ENCODE measurements around the gene AIP.

AIP gene

DNA sequence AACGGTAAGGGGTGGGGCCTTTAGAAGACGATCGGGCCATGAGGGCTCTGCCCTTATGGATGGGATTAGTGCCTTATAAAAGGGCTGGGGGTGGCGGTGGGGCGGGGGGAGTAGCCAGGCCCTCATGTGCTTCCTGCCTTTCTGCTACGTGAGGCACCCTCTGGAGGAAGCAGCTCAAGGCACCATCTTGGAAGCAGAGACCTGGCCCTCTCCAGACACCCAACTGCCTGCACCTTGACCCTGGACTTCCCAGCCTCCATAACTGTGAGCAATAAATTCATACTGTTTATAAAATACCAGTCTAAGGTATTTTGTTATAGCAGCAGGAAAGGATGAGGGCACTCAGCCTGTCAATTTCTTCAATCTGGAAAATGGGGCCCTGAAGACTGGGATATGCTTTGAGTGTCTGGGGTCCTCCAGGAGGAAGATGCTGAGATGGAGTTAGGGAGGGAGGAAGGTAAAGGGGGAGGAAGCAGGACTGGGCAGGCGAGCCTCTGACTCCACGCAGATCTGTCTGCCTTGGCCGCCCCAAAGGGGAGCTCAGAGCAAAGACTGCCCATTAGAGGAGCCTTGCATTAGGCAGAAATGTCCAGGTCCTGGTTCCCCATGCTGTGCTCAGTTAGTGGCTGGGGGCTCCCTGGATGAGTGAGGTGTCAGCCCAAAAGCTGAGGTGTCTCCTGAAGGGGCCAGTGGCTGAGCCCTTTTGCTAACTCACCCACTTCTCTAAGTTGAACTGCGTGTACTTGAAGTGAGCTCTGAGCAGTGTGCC is 35.1 kb downstream of the AIP start:
- H3K9me3 Mint-ChIP-seq = no peaks in the 10 kb centered on the region
- H3K4me3 Mint-ChIP-seq = no peak overlapping the region
- peaks cover 5% of the 10 kb centered on the region for H3K36me3 Mint-ChIP-seq
- no peak for ATAC-seq
- peaks cover 52% of the 10 kb centered on the region for H3K27me3 Mint-ChIP-seq
- H3K27ac Mint-ChIP-seq = no peak overlapping the region
- H3K4me1 Mint-ChIP-seq = no peaks in the 10 kb centered on the region

- Mint-ChIP-seq H3K36me3 (peaks cover 5% of the 10 kb centered on the region), H3K4me1 (no peaks in the 10 kb centered on the region), H3K27ac (no peak overlapping the region), H3K9me3 (no peaks in the 10 kb centered on the region), H3K4me3 (no peak overlapping the region), H3K27me3 (peaks cover 56% of the 10 kb centered on the region)
- ATAC-seq = no peak
These were observed 36.9 kb downstream of the AIP start for GRCh38 chr11:67519726-67520125.

DNA sequence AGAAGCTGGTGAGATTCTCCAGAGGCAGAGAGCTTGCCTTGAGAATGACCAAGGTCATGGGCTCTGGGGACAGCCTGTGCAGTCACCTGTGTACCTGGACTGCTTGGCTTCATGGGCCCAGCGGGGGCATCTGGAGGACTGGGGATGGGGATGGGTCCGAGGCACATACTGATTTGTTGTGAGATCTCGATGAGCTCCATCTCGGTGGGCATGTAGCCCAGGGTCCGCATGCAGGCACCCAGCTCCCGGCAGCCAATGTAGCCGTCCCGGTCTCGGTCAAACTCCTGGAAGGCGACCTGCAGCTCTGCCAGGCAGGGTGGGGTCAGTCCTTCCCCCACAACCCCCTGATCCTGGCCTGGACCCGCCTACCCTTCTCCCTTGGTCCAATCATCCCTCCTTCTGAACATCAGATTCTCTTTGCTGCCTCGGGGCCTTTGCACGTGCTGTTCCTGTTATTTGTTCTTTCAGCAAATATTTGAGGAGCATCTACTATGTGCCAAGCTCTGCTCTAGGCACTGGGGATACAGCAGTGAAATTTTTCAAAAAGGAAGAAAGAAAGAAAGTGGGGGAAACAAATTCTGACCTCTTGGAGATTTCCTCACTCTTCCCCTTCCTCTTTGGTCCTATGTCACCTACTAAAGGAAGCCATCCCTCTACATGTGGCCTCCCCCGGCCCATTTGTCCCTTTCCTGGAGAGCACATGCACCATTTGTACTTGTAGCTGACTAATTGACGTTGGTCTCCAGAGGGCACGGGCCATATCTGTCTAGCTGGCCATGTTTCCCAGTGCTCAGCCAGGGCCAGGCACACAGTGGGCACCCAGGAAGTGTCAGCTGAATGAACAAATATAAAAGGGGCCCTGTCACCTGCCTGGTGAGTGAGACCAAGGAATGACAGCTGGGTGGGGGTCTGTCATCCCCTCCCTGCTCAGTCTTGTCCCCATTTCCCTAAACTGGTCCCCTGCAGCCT is 38.3 kb downstream of the AIP start:
- no peak for ATAC-seq
- Mint-ChIP-seq H3K9me3 (no peaks in the 10 kb centered on the region), H3K4me3 (no peak overlapping the region), H3K27me3 (peaks cover 56% of the 10 kb centered on the region), H3K27ac (no peak overlapping the region), H3K4me1 (no peaks in the 10 kb centered on the region), H3K36me3 (peaks cover 5% of the 10 kb centered on the region)

GRCh38 chr11:67521924-67522323 is 39.1 kb downstream of the AIP start:
- Mint-ChIP-seq H3K36me3 (peaks cover 5% of the 10 kb centered on the region), H3K4me1 (no peaks in the 10 kb centered on the region), H3K9me3 (no peaks in the 10 kb centered on the region), H3K4me3 (no peak overlapping the region), H3K27ac (no peak overlapping the region), H3K27me3 (peaks cover 56% of the 10 kb centered on the region)
- no peak for ATAC-seq

- Mint-ChIP-seq H3K27ac (no peak overlapping the region), H3K9me3 (peaks cover 3% of the 10 kb centered on the region), H3K27me3 (peaks cover 56% of the 10 kb centered on the region), H3K4me3 (no peak overlapping the region), H3K36me3 (peaks cover 5% of the 10 kb centered on the region), H3K4me1 (no peaks in the 10 kb centered on the region)
- no peak for ATAC-seq
These were observed 39.5 kb downstream of the AIP start for GRCh38 chr11:67522338-67522737.

DNA sequence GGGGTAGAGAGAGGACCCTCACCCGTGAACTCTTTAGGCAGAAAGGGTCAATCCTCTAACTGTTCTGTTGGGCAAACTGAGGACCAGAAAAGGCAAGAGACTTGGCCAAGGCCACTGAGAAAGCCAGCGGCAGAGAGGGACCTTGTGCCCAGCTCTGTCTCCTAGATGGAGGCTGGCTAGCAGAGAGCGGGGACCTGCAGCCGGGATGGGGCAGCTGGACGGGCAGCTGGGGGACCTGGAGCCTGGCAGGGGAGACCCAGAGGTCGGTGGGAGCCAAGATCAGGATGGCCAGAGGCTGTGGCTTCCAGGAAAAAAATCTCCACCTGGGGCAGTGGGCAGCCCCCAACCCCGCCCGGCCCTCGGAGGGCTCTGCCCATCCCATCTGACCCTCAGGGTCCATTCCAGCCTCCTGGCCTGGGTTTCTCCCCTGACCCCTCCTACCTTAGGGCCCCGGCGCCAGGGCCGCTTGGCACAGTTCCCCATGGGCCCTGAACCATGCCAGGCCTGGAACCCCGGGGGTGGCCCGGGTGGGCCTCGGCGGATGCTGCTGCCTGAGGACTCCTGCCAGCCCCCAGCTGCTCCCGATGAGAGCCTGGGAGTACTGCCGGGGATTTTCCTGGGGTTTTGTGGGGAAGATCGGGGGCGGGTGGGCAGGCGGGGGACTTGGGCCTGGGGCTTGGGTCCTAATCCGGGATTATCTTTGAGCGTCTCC is 40.2 kb downstream of the AIP start, which contains the start of gene CABP2:
TSS of gene CABP2 (minus strand) at position 603 of the 712 bp plus-strand sequence. CDS start at position 483, 120 bp downstream.
- Mint-ChIP-seq H3K27me3 (peaks cover 62% of the 10 kb centered on the region), H3K4me1 (no peaks in the 10 kb centered on the region), H3K36me3 (peaks cover 5% of the 10 kb centered on the region), H3K27ac (no peak within 1 kb of the TSS), H3K9me3 (peaks cover 6% of the 10 kb centered on the region), H3K4me3 (no peak within 1 kb of the TSS)
- no peak for ATAC-seq

- no peak for ATAC-seq
- H3K27ac Mint-ChIP-seq = no peak overlapping the region
- peaks cover 6% of the 10 kb centered on the region for H3K9me3 Mint-ChIP-seq
- H3K4me3 Mint-ChIP-seq = no peak overlapping the region
- H3K27me3 Mint-ChIP-seq = peaks cover 63% of the 10 kb centered on the region
- no peaks in the 10 kb centered on the region for H3K4me1 Mint-ChIP-seq
- H3K36me3 Mint-ChIP-seq = peaks cover 5% of the 10 kb centered on the region
These were observed 41.0 kb downstream of the AIP start for GRCh38 chr11:67523556-67524479.

- H3K27ac Mint-ChIP-seq = no peak overlapping the region
- peaks cover 5% of the 10 kb centered on the region for H3K36me3 Mint-ChIP-seq
These were observed 41.6 kb downstream of the AIP start for GRCh38 chr11:67524480-67524808.

DNA sequence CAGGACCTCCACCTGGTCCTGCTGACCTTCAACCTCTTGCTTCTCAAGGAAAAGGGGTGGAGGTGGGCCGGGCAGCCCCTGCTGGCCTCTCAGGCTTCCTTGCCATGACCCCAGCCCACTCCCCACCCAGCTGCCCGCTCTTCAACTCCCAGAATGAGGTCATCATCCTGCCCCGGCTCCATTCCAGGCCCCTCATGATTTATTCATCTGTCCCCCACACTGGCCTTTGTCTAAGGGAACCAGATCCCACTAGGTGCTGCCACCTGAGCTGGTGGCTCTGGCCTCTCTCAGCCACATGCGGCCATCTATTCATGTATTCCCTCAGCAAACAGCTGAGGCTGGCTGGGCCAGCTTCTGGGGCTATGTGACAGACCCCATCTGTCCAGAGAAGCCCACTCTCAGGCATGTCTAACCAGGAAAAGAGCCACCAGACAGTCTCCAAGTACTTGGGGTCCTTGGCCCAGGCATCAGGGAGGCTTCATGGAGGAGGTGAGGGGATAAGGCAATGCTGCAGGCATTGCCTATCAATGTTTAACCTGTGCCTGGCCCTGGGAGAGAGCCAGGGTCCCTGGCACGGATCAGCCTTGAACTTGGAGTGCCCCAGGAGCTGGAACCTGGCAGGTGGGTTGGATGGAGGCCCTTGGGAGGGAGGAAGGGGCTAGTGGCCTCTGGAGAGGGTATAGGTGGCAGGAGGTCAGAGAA is 42.6 kb downstream of the AIP start:
- Mint-ChIP-seq H3K27me3 (peaks cover 68% of the 10 kb centered on the region), H3K36me3 (peaks cover 5% of the 10 kb centered on the region), H3K27ac (no peak overlapping the region), H3K9me3 (peaks cover 6% of the 10 kb centered on the region), H3K4me3 (no peak overlapping the region), H3K4me1 (no peaks in the 10 kb centered on the region)
- ATAC-seq = no peak

More at GRCh38 chr11:67524480-67524808, 41.6 kb downstream of the AIP start:
- peaks cover 65% of the 10 kb centered on the region for H3K27me3 Mint-ChIP-seq
- H3K4me3 Mint-ChIP-seq = no peak overlapping the region
- H3K9me3 Mint-ChIP-seq = peaks cover 6% of the 10 kb centered on the region
- no peak for ATAC-seq
- H3K4me1 Mint-ChIP-seq = no peaks in the 10 kb centered on the region

DNA sequence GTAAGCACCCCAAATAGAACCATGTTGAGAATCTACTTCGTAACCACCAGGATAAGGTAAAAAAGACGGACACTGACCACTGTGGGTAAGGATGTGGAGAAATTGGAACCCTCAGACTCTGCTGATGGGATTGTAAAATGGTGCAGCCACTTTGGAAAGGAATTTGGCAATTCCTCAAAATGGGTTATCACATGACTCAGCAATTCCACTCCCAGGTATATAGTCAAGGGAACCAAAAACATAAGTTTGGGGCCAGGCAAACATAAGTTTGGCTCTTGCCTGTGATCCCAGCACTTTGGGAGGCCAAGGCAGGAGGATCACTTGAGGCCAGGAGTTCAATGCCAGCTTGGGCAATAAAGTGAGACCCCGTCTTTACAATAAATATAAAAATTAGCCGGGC is 45.5 kb downstream of the AIP start:
- Mint-ChIP-seq H3K4me1 (no peaks in the 10 kb centered on the region), H3K4me3 (no peak overlapping the region), H3K9me3 (peaks cover 9% of the 10 kb centered on the region), H3K27ac (no peak overlapping the region), H3K36me3 (no peaks in the 10 kb centered on the region), H3K27me3 (peaks cover 54% of the 10 kb centered on the region)
- no peak for ATAC-seq

- Mint-ChIP-seq H3K9me3 (peaks cover 18% of the 10 kb centered on the region), H3K36me3 (no peaks in the 10 kb centered on the region), H3K4me1 (no peaks in the 10 kb centered on the region), H3K27me3 (peaks cover 54% of the 10 kb centered on the region), H3K4me3 (no peak overlapping the region), H3K27ac (no peak overlapping the region)
- ATAC-seq = no peak
These were observed 47.4 kb downstream of the AIP start for GRCh38 chr11:67530282-67530592.

DNA sequence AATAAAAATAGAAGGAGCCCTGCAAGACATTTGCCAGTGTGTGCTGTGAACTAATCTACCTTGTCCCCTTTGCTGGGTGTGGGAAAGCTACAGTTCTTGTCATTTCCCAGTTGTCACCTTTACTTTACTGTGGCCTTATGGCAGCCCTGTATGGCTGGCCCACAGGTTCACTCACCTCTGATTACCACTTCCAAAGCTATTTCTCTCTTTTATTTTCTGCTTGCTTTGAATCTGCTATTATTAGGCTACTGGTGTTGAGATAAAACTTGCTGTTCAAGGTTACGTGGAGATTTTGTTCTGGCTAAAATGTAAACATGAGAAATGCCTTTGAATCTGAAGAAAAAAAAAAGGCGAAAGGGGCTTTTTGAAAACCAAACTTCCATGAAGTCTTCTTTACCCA is 50.1 kb downstream of the AIP start:
- no peak overlapping the region for H3K27ac Mint-ChIP-seq
- H3K4me1 Mint-ChIP-seq = no peaks in the 10 kb centered on the region
- no peak overlapping the region for H3K4me3 Mint-ChIP-seq
- H3K27me3 Mint-ChIP-seq = peaks cover 31% of the 10 kb centered on the region
- no peak for ATAC-seq
- H3K36me3 Mint-ChIP-seq = no peaks in the 10 kb centered on the region
- peaks cover 13% of the 10 kb centered on the region for H3K9me3 Mint-ChIP-seq

DNA sequence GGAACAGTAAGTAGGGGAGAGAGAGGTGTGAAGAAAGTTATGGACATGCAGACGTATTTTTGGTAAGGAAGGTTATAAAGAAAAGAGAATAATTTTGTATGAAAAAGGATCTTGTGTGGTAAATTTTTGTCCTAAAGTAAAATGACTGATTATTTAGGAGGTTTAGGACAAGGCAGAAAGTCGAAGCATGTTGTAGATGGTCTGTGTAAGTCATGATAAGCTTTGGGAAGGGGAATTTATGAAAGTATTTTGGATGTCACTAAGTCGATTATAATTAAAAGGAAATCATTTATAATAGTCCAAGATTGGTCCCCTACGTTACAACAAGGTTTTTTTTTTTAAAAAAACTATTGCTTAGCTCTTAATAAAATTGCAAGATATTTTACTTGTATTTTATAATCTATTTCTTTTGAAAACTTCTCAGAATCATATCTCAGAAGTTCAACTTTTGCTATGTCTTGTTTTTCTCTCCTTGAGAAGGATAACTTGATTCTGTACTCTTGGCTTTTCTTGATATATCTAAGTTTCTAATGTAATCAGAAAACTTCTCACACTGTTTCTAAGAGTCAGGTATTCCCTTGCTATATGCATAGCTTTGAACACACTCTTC is 51.3 kb downstream of the AIP start:
- no peaks in the 10 kb centered on the region for H3K4me1 Mint-ChIP-seq
- no peak for ATAC-seq
- no peak overlapping the region for H3K4me3 Mint-ChIP-seq
- H3K27ac Mint-ChIP-seq = no peak overlapping the region
- H3K36me3 Mint-ChIP-seq = no peaks in the 10 kb centered on the region
- H3K9me3 Mint-ChIP-seq = peaks cover 13% of the 10 kb centered on the region
- peaks cover 29% of the 10 kb centered on the region for H3K27me3 Mint-ChIP-seq

- H3K36me3 Mint-ChIP-seq = no peaks in the 10 kb centered on the region
- ATAC-seq = no peak
- peaks cover 13% of the 10 kb centered on the region for H3K9me3 Mint-ChIP-seq
- no peak overlapping the region for H3K4me3 Mint-ChIP-seq
- no peak overlapping the region for H3K27ac Mint-ChIP-seq
- peaks cover 23% of the 10 kb centered on the region for H3K27me3 Mint-ChIP-seq
- no peaks in the 10 kb centered on the region for H3K4me1 Mint-ChIP-seq
These were observed 52.7 kb downstream of the AIP start for GRCh38 chr11:67535561-67535960.
